DND-41 (cell line): ENCODE results near the gene KLHL1.

Experiments
- ATAC-seq: fragments of 200-7000 bp; cut with Tn5 transposase; 3 replicates; pipeline ENCODE4 v1.9.1; 2021; ENCODE audit warnings: low read depth; ENCODE audit not compliant: insufficient read depth
- DNase-seq: peaks from one replicate; pipeline ENCODE4 v3.0.0-alpha.2; 2020
- H2AFZ ChIP-seq: 2 replicates; pipeline ENCODE4 v1.6.0; 2012; ENCODE audit warnings: low read depth, low read length
- H3K27ac ChIP-seq: 2 replicates; pipeline ENCODE4 v1.5.1; 2012; ENCODE audit warnings: low read length, inconsistent platforms
- H3K27me3 ChIP-seq: fragments of 200-600 bp; sonication (generic); 2 replicates; pipeline ENCODE4 v1.6.0; 2012; ENCODE audit warnings: low read length, mild to moderate bottlenecking, inconsistent platforms; ENCODE audit not compliant: insufficient read depth, poor library complexity
- H3K36me3 ChIP-seq: 2 replicates; pipeline ENCODE4 v1.5.1; 2012; ENCODE audit warnings: low read length, inconsistent platforms; ENCODE audit not compliant: insufficient read depth
- H3K4me1 ChIP-seq: 2 replicates; pipeline ENCODE4 v1.5.1; 2012; ENCODE audit warnings: mild to moderate bottlenecking, low read length; ENCODE audit not compliant: insufficient read depth
- H3K4me2 ChIP-seq: 2 replicates; pipeline ENCODE4 v1.6.0; 2012; ENCODE audit warnings: mild to moderate bottlenecking, moderate library complexity, low read length, inconsistent platforms; ENCODE audit not compliant: insufficient read depth
- H3K4me3 ChIP-seq, 2 experiments: fragments of 200-600 bp in 1 of 2; shearing (Covaris generic) in 1 of 2; 2 replicates each; pipeline ENCODE4 v1.5.1; 2012 to 2016; ENCODE audit warnings: inconsistent platforms in 2 of 2, low read length in 2 of 2, mild to moderate bottlenecking in 2 of 2, low read depth in 1 of 2, moderate library complexity in 1 of 2
- H3K79me2 ChIP-seq: 2 replicates; pipeline ENCODE4 v1.6.0; 2012; ENCODE audit warnings: low read length, inconsistent platforms; ENCODE audit not compliant: insufficient read depth
- H3K9ac ChIP-seq: 2 replicates; pipeline ENCODE4 v1.6.0; 2012; ENCODE audit warnings: low read depth, mild to moderate bottlenecking, inconsistent platforms, low read length, moderate library complexity
- H3K9me3 ChIP-seq: 2 replicates; pipeline ENCODE4 v1.5.1; 2012; ENCODE audit warnings: low read length, moderate library complexity, mild to moderate bottlenecking, inconsistent platforms; ENCODE audit not compliant: insufficient read depth, severe bottlenecking
- H4K20me1 ChIP-seq: 2 replicates; pipeline ENCODE4 v1.6.0; 2012; ENCODE audit warnings: low read length; ENCODE audit not compliant: insufficient read depth
- EZH2 ChIP-seq: IDR thresholded peaks from 3 replicates; pipeline ENCODE4 v1.6.1; 2012; ENCODE audit warnings: borderline replicate concordance, low read depth, mild to moderate bottlenecking, moderate library complexity, low read length, inconsistent platforms; ENCODE audit not compliant: severe bottlenecking
- TF ChIP-seq, protein P1 (sequence below): IDR thresholded peaks from 2 replicates; pipeline ENCODE4 v1.5.1; 2012; ENCODE audit warnings: borderline replicate concordance, low read length, moderate library complexity, mild to moderate bottlenecking; ENCODE audit not compliant: poor library complexity, severe bottlenecking; ENCODE audit errors: extremely low read depth

The KLHL1 gene

GRCh38 chr13:70051531-70051930 is 56.7 kb downstream of the KLHL1 start:
- Histone ChIP-seq H3K4me2 (no peak overlapping the region), H3K27me3 (no peaks in the 10 kb centered on the region), H3K4me1 (no peaks in the 10 kb centered on the region), H3K9me3 (no peaks in the 10 kb centered on the region), H3K27ac (no peak overlapping the region), H4K20me1 (no peaks in the 10 kb centered on the region), H2AFZ (no peak overlapping the region), H3K4me3 (no peak overlapping the region), H3K9ac (no peak overlapping the region), H3K36me3 (no peaks in the 10 kb centered on the region), H3K79me2 (no peaks in the 10 kb centered on the region)
- DNase-seq (no peak), ATAC-seq (no peak)
- TF ChIP-seq EZH2 = no peak
- TF ChIP-seq, protein P1, sequence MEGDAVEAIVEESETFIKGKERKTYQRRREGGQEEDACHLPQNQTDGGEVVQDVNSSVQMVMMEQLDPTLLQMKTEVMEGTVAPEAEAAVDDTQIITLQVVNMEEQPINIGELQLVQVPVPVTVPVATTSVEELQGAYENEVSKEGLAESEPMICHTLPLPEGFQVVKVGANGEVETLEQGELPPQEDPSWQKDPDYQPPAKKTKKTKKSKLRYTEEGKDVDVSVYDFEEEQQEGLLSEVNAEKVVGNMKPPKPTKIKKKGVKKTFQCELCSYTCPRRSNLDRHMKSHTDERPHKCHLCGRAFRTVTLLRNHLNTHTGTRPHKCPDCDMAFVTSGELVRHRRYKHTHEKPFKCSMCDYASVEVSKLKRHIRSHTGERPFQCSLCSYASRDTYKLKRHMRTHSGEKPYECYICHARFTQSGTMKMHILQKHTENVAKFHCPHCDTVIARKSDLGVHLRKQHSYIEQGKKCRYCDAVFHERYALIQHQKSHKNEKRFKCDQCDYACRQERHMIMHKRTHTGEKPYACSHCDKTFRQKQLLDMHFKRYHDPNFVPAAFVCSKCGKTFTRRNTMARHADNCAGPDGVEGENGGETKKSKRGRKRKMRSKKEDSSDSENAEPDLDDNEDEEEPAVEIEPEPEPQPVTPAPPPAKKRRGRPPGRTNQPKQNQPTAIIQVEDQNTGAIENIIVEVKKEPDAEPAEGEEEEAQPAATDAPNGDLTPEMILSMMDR = no peak

- no peaks in the 10 kb centered on the region for H3K9me3 ChIP-seq
- H4K20me1 ChIP-seq = no peaks in the 10 kb centered on the region
- H3K4me1 ChIP-seq = no peaks in the 10 kb centered on the region
- no peaks in the 10 kb centered on the region for H3K27me3 ChIP-seq
- H3K36me3 ChIP-seq = no peaks in the 10 kb centered on the region
- no peak overlapping the region for H3K4me3 ChIP-seq
- no peak overlapping the region for H3K27ac ChIP-seq
- no peak overlapping the region for H3K4me2 ChIP-seq
- H2AFZ ChIP-seq = no peak overlapping the region
- H3K79me2 ChIP-seq = no peaks in the 10 kb centered on the region
- DNase-seq (no peak), ATAC-seq (no peak)
- no peak overlapping the region for H3K9ac ChIP-seq
- no peak for TF ChIP-seq EZH2
- TF ChIP-seq, protein P1 = no peak
Measured at GRCh38 chr13:70043685-70044084, 64.6 kb downstream of the KLHL1 start.

DNA sequence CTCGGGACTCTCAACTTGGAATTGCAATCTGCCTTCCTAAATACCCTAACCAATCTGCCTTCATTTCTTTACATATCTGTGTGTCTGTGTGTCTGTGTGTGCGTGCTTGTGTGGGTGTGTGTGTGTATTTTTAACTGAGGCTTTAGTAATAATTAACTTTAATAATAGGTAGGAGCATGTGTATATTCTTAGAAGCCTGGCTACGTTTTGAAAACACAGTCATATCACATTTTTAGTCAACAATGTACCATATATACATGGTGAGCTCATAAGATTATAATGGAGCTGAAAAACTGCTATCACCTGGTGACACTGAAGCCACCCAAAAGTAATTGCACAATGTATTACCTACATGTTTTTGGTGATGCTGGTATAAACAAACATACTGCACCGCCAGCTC is 66.1 kb downstream of the KLHL1 start:
- Histone ChIP-seq H3K9ac (no peak overlapping the region), H3K4me3 (no peak overlapping the region), H3K4me2 (no peak overlapping the region), H3K36me3 (no peaks in the 10 kb centered on the region), H4K20me1 (no peaks in the 10 kb centered on the region), H3K9me3 (no peaks in the 10 kb centered on the region), H3K27ac (no peak overlapping the region), H3K27me3 (no peaks in the 10 kb centered on the region), H2AFZ (no peak overlapping the region), H3K4me1 (no peaks in the 10 kb centered on the region), H3K79me2 (no peaks in the 10 kb centered on the region)
- ATAC-seq = no peak
- TF ChIP-seq EZH2 = no peak
- TF ChIP-seq, protein P1 = no peak
- no peak for DNase-seq

DNA sequence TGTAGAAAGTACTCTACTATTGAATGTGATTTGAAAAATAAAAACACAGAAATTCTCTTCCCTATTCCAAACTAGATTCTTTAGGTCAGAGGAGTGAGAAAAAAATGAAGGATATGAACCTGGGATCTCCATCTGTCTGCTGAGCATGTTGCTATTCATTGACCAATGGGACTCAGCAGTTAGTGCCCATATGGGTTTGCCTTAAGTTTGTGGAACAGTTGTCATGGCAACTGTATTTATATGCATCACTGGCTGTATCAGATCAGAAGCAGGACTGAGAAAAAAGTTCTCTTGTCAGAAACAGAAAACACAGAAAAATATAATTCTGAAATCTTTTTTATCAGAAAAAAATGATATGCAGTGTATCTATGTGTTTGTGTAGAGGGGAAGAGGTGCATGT is 74.0 kb downstream of the KLHL1 start:
- no peak for TF ChIP-seq EZH2
- TF ChIP-seq, protein P1 = no peak
- no peaks in the 10 kb centered on the region for H3K9me3 ChIP-seq
- DNase-seq = no peak

More for the DNA sequence above, 74.0 kb downstream of the KLHL1 start:
- Histone ChIP-seq H3K4me3 (no peak overlapping the region), H3K4me1 (no peaks in the 10 kb centered on the region), H3K27me3 (no peaks in the 10 kb centered on the region), H3K9ac (no peak overlapping the region), H2AFZ (no peak overlapping the region), H4K20me1 (no peaks in the 10 kb centered on the region), H3K79me2 (no peaks in the 10 kb centered on the region), H3K36me3 (no peaks in the 10 kb centered on the region), H3K27ac (no peak overlapping the region), H3K4me2 (no peak overlapping the region)
- ATAC-seq = no peak
